Glutamatergic neuron (in vitro differentiated cells): Measurements from ENCODE around the gene P4HTM. TPM values are rescaled to one million over a fixed set of nuclear protein-coding genes. Genes with fewer than 3 reads are reported as not detected.

Source experiments
- DNase-seq: peaks from one replicate; pipeline ENCODE4 v3.0.0; 2022
- H3K27ac Mint-ChIP-seq: one replicate; pipeline ENCODE4 v1.8.0; 2020; ENCODE audit warnings: mild to moderate bottlenecking, mixed read lengths, inconsistent platforms; ENCODE audit not compliant: unreplicated experiment
- H3K27me3 Mint-ChIP-seq: one replicate; pipeline ENCODE4 v1.8.0; 2020; ENCODE audit warnings: mild to moderate bottlenecking, moderate library complexity, mixed read lengths, inconsistent platforms; ENCODE audit not compliant: unreplicated experiment
- H3K36me3 Mint-ChIP-seq: one replicate; pipeline ENCODE4 v1.8.0; 2020; ENCODE audit warnings: mild to moderate bottlenecking, mixed read lengths, inconsistent platforms; ENCODE audit not compliant: unreplicated experiment
- H3K4me1 Mint-ChIP-seq: one replicate; pipeline ENCODE4 v1.8.0; 2020; ENCODE audit warnings: mild to moderate bottlenecking, low read depth, mixed read lengths, inconsistent platforms; ENCODE audit not compliant: unreplicated experiment
- H3K4me3 Mint-ChIP-seq: one replicate; pipeline ENCODE4 v1.8.0; 2020; ENCODE audit warnings: mild to moderate bottlenecking, mixed read lengths, inconsistent platforms; ENCODE audit not compliant: unreplicated experiment
- H3K9me3 Mint-ChIP-seq: one replicate; pipeline ENCODE4 v1.8.0; 2020; ENCODE audit warnings: mild to moderate bottlenecking, moderate library complexity, mixed read lengths, inconsistent platforms; ENCODE audit not compliant: unreplicated experiment
- total RNA-seq: library from RNA; stranded (reverse); fragmentation: NEBNext Ultra II Directional; extraction: Animal tissue kit (Norgen Biotek cat#: 25700); gene quantifications from one replicate; pipeline ENCODE4 v1.2.1, GENCODE V29; 2021; ENCODE audit not compliant: unreplicated experiment
- TF ChIP-seq, protein P1 (sequence below): fragments of 200-600 bp; sonication (generic); IDR thresholded peaks from one replicate; pipeline ENCODE4 v1.5.0; 2021; ENCODE audit not compliant: partially characterized antibody, unreplicated experiment

The P4HTM gene
- total RNA-seq, 1 donor from 2014 or later = 18.4 TPM

- TF ChIP-seq, protein P1, sequence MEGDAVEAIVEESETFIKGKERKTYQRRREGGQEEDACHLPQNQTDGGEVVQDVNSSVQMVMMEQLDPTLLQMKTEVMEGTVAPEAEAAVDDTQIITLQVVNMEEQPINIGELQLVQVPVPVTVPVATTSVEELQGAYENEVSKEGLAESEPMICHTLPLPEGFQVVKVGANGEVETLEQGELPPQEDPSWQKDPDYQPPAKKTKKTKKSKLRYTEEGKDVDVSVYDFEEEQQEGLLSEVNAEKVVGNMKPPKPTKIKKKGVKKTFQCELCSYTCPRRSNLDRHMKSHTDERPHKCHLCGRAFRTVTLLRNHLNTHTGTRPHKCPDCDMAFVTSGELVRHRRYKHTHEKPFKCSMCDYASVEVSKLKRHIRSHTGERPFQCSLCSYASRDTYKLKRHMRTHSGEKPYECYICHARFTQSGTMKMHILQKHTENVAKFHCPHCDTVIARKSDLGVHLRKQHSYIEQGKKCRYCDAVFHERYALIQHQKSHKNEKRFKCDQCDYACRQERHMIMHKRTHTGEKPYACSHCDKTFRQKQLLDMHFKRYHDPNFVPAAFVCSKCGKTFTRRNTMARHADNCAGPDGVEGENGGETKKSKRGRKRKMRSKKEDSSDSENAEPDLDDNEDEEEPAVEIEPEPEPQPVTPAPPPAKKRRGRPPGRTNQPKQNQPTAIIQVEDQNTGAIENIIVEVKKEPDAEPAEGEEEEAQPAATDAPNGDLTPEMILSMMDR = no peak
- peaks cover 16% of the 10 kb centered on the region for H3K27me3 Mint-ChIP-seq
- H3K27ac Mint-ChIP-seq = peak overlapping the region; percentile 28
- DNase-seq = no peak
- H3K36me3 Mint-ChIP-seq = no peaks in the 10 kb centered on the region
- peak overlapping the region; percentile 83 for H3K4me3 Mint-ChIP-seq
- peaks cover 13% of the 10 kb centered on the region for H3K9me3 Mint-ChIP-seq
- peaks cover 8% of the 10 kb centered on the region for H3K4me1 Mint-ChIP-seq
These were observed 29.9 kb downstream of the P4HTM start for GRCh38 chr3:49019941-49020329.

GRCh38 chr3:49020330-49021212 lies 30.5 kb downstream of the P4HTM start:
- no peak for DNase-seq
- peaks cover 12% of the 10 kb centered on the region for H3K9me3 Mint-ChIP-seq
- H3K4me3 Mint-ChIP-seq = peak overlapping the region; percentile 95
- peaks cover 11% of the 10 kb centered on the region for H3K4me1 Mint-ChIP-seq
- TF ChIP-seq, protein P1 = no peak
- peak overlapping the region; percentile 28 for H3K27ac Mint-ChIP-seq
- peaks cover 14% of the 10 kb centered on the region for H3K27me3 Mint-ChIP-seq
- no peaks in the 10 kb centered on the region for H3K36me3 Mint-ChIP-seq

DNA sequence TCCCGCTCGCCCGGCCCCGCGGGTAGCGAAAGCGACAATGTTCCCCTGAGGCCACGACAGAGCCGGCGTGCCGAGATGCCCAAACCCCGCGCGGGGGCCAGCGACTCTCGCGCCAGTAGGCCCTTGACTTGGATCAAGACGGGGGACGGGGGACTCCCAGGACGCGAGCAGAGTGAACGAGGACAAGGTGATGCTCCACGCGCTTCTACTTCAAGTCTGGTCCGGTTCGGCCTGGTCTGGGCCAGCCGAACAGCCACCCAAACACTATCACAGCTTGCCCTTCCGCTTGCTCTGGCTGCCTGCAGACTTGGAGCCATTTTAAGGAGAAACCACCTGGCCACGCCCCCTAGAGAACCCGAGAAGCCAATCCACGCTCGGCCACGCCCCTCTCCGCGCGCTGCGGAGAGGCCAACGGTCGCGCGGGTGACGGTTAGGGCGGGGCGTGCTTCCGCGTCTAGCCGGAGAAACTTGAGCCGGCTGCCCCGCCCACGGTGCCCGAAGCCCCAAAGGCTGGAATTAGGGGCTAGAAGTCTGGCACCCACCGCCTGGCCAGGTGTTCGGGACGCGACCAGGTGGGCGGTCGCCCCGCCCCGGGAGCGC lies 31.3 kb downstream of the P4HTM start:
- peaks cover 11% of the 10 kb centered on the region for H3K4me1 Mint-ChIP-seq
- H3K4me3 Mint-ChIP-seq = peak overlapping the region; percentile 95
- peak; percentile 98 for DNase-seq
- H3K9me3 Mint-ChIP-seq = peaks cover 14% of the 10 kb centered on the region
- peak overlapping the region; percentile 90 for H3K27ac Mint-ChIP-seq
- H3K27me3 Mint-ChIP-seq = peaks cover 11% of the 10 kb centered on the region
- TF ChIP-seq, protein P1 = no peak
- no peaks in the 10 kb centered on the region for H3K36me3 Mint-ChIP-seq

- Mint-ChIP-seq H3K4me1 (peaks cover 11% of the 10 kb centered on the region), H3K9me3 (peaks cover 15% of the 10 kb centered on the region)
- DNase-seq = peak; percentile 98
These were observed 32.0 kb downstream of the P4HTM start, which contains the start of gene NDUFAF3 for GRCh38 chr3:49021813-49022687. TSS of gene NDUFAF3 (plus strand) at chr3:49022121. CDS start at chr3:49022145, 24 bp downstream.

More at GRCh38 chr3:49021813-49022687, 32.0 kb downstream of the P4HTM start, which contains the start of gene NDUFAF3:
- peaks cover 13% of the 10 kb centered on the region for H3K27me3 Mint-ChIP-seq
- TF ChIP-seq, protein P1 = peak; percentile 96
- peak within 1 kb of the TSS; percentile 95 for H3K4me3 Mint-ChIP-seq
- peak within 1 kb of the TSS; percentile 90 for H3K27ac Mint-ChIP-seq
- H3K36me3 Mint-ChIP-seq = no peaks in the 10 kb centered on the region
